Activated CD8-positive, alpha-beta memory T cell treated with anti-CD3 and anti-CD28 coated beads, Interleukin-2, amount 10 ng/mL, durations not matched to agents 7 days and 5 days (primary cell): ENCODE results near the gene PPIL1. TPM values are rescaled to one million over a fixed set of nuclear protein-coding genes. Genes with fewer than 3 reads are reported as not detected.
A peak's percentile ranks its signal among the peaks of the same experiment; 100 is the strongest.

Experiments used
- ATAC-seq: fragments of 150-1000 bp; cut with Tn5 transposase; one replicate; pipeline ENCODE4 v1.10.0; 2021; ENCODE audit warnings: moderate library complexity
- CTCF ChIA-PET: fragments of 350-600 bp; sonication (Branson Sonifier 250); formaldehyde crosslinking; loops from one replicate; lab custom pipeline; 2021; ENCODE audit warnings: antibody characterized with exemption; lab: Charles Lee
- DNase-seq: peaks from one replicate; pipeline ENCODE4 v3.0.0-alpha.2; 2020
- H3K27ac Mint-ChIP-seq: one replicate; pipeline ENCODE4 v1.8.0; 2021; ENCODE audit warnings: mild to moderate bottlenecking, mixed read lengths
- H3K27me3 Mint-ChIP-seq: one replicate; pipeline ENCODE4 v1.8.0; 2021; ENCODE audit warnings: mixed read lengths
- H3K36me3 Mint-ChIP-seq: one replicate; pipeline ENCODE4 v1.8.0; 2021; ENCODE audit warnings: mild to moderate bottlenecking, mixed read lengths
- H3K4me1 Mint-ChIP-seq: one replicate; pipeline ENCODE4 v1.8.0; 2021; ENCODE audit warnings: mixed read lengths
- H3K4me3 Mint-ChIP-seq: one replicate; pipeline ENCODE4 v1.8.0; 2021; ENCODE audit warnings: mild to moderate bottlenecking, moderate library complexity, mixed read lengths
- H3K9me3 Mint-ChIP-seq: one replicate; pipeline ENCODE4 v1.8.0; 2022; ENCODE audit warnings: low read depth, mixed read lengths
- total RNA-seq, 2 experiments: library from RNA; stranded (reverse); gene quantifications; one replicate each; pipeline ENCODE4 v1.2.3, GENCODE V29; 2021

The PPIL1 gene
- total RNA-seq, 2 experiments from 2014 or later = 30.8 to 39.9 TPM

GRCh38 chr6:36885461-36886401 lies 11.1 kb upstream of the PPIL1 start, which contains the start of gene C6orf89:
Gene C6orf89 (plus strand): TSS chr6:36885952. CDS start chr6:36899445, 13,493 bp downstream.
- Mint-ChIP-seq H3K4me3 (peak within 1 kb of the TSS; percentile 92), H3K27me3 (no peaks in the 10 kb centered on the region), H3K9me3 (no peaks in the 10 kb centered on the region), H3K27ac (peak within 1 kb of the TSS; percentile 91), H3K4me1 (peaks cover 40% of the 10 kb centered on the region), H3K36me3 (peaks cover 13% of the 10 kb centered on the region)
- peak; percentile 99 for ATAC-seq
- peak; percentile 99 for DNase-seq
- CTCF ChIA-PET = interaction anchor here (0.6 to 16.9 kb wide), 37 partner anchors 9 to 1042 kb away, joined by 3 to 269 read pairs (median 5); partner anchors contain the start of genes FGD2, MTCH1 and PPIL1

DNA sequence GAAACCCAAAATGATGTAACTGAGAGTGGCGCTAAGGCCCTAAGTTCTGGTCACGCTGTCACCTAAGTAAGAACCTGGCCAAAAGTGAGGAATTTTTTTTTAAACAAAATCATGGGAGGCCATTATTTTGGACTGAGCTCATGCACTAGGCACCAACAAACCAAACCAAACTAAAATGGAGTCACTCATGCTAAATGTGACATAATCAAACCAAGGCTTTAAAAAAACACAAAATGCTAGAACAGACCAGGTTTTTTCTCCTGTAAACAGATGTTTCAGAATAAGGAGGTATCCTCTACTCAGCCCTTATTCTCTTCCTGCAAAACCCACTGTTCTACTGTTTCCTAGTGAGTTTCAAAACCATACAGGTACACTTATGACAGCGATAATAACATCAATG lies 10.0 kb upstream of the PPIL1 start:
- no peak overlapping the region for H3K4me3 Mint-ChIP-seq
- CTCF ChIA-PET = interaction anchor here (0.9 to 16.9 kb wide), 21 partner anchors 10 to 326 kb away, joined by 3 to 269 read pairs (median 6); partner anchors contain the start of genes FGD2, MTCH1 and PPIL1
- no peaks in the 10 kb centered on the region for H3K9me3 Mint-ChIP-seq
- peaks cover 38% of the 10 kb centered on the region for H3K4me1 Mint-ChIP-seq
- H3K27me3 Mint-ChIP-seq = no peaks in the 10 kb centered on the region
- DNase-seq (no peak), ATAC-seq (no peak)
- H3K36me3 Mint-ChIP-seq = peaks cover 9% of the 10 kb centered on the region
- no peak overlapping the region for H3K27ac Mint-ChIP-seq

DNA sequence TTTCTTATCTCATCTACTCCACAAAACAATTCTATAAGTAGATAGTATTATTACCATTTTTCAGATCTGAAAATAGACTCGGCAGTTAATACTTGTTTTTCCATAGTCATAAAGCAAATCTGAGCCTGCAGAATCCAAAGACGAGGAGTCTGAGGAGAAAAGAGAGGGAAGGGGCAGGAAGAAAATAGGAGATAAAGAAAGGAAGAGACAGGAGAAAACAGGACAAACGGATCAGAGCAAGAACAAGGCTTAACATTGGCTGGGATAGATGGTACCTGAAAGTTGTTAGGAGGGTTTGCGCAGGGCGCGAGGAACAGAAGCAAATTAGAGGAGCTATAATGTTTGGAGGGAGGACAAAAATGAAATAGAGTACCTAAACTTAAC lies 639 bp upstream of the PPIL1 start:
- ATAC-seq = no peak
- CTCF ChIA-PET = interaction anchor here (0.6 to 16.9 kb wide), 18 partner anchors 10 to 335 kb away, joined by 3 to 269 read pairs (median 4); partner anchors contain the start of genes C6orf89 and MTCH1
- Mint-ChIP-seq H3K9me3 (no peaks in the 10 kb centered on the region), H3K36me3 (peaks cover 11% of the 10 kb centered on the region), H3K4me3 (peak overlapping the region; percentile 99), H3K4me1 (peaks cover 48% of the 10 kb centered on the region), H3K27ac (peak overlapping the region; percentile 100), H3K27me3 (peaks cover 2% of the 10 kb centered on the region)
- no peak for DNase-seq

GRCh38 chr6:36873612-36874442 lies 776 bp downstream of the PPIL1 start:
- peak overlapping the region; percentile 99 for H3K4me3 Mint-ChIP-seq
- ATAC-seq (no peak), DNase-seq (peak; percentile 58)
- peaks cover 58% of the 10 kb centered on the region for H3K4me1 Mint-ChIP-seq
- peaks cover 2% of the 10 kb centered on the region for H3K27me3 Mint-ChIP-seq
- peak overlapping the region; percentile 100 for H3K27ac Mint-ChIP-seq
- peaks cover 19% of the 10 kb centered on the region for H3K36me3 Mint-ChIP-seq
- H3K9me3 Mint-ChIP-seq = no peaks in the 10 kb centered on the region
- CTCF ChIA-PET = interaction anchor here (0.8 to 16.9 kb wide), 18 partner anchors 8 to 336 kb away, joined by 3 to 269 read pairs (median 5); partner anchors contain the start of genes C6orf89 and MTCH1

GRCh38 chr6:36873115-36873514 lies 1.5 kb downstream of the PPIL1 start:
- H3K9me3 Mint-ChIP-seq = no peaks in the 10 kb centered on the region
- peak overlapping the region; percentile 99 for H3K4me3 Mint-ChIP-seq
- H3K27me3 Mint-ChIP-seq = peaks cover 2% of the 10 kb centered on the region
- peaks cover 24% of the 10 kb centered on the region for H3K36me3 Mint-ChIP-seq
- CTCF ChIA-PET = interaction anchor here (0.8 to 16.9 kb wide), 13 partner anchors 7 to 336 kb away, joined by 3 to 269 read pairs (median 9); partner anchors contain the start of genes C6orf89 and MTCH1
- no peak for ATAC-seq
- H3K4me1 Mint-ChIP-seq = peaks cover 60% of the 10 kb centered on the region
- peak overlapping the region; percentile 100 for H3K27ac Mint-ChIP-seq
- no peak for DNase-seq

- CTCF ChIA-PET = interaction anchor here (1.0 to 16.9 kb wide), 8 partner anchors 14 to 339 kb away, joined by 3 to 269 read pairs (median 20); partner anchors contain the start of gene C6orf89
- Mint-ChIP-seq H3K4me1 (peaks cover 73% of the 10 kb centered on the region), H3K4me3 (no peak overlapping the region), H3K36me3 (peaks cover 35% of the 10 kb centered on the region), H3K9me3 (no peaks in the 10 kb centered on the region), H3K27ac (no peak overlapping the region), H3K27me3 (no peaks in the 10 kb centered on the region)
- DNase-seq (no peak), ATAC-seq (no peak)
These were observed 2.9 kb downstream of the PPIL1 start for GRCh38 chr6:36871686-36872085.

GRCh38 chr6:36867471-36868224 lies 7.0 kb downstream of the PPIL1 start:
- H3K27ac Mint-ChIP-seq = peak overlapping the region; percentile 9
- CTCF ChIA-PET = interaction anchor here (0.7 to 5.3 kb wide), 2 partner anchors 17 to 150 kb away, joined by 3 to 36 read pairs; no protein-coding TSS in a partner anchor
- ATAC-seq = no peak
- peaks cover 61% of the 10 kb centered on the region for H3K36me3 Mint-ChIP-seq
- H3K9me3 Mint-ChIP-seq = no peaks in the 10 kb centered on the region
- no peak overlapping the region for H3K4me3 Mint-ChIP-seq
- no peaks in the 10 kb centered on the region for H3K27me3 Mint-ChIP-seq
- peaks cover 78% of the 10 kb centered on the region for H3K4me1 Mint-ChIP-seq
- DNase-seq = no peak

DNA sequence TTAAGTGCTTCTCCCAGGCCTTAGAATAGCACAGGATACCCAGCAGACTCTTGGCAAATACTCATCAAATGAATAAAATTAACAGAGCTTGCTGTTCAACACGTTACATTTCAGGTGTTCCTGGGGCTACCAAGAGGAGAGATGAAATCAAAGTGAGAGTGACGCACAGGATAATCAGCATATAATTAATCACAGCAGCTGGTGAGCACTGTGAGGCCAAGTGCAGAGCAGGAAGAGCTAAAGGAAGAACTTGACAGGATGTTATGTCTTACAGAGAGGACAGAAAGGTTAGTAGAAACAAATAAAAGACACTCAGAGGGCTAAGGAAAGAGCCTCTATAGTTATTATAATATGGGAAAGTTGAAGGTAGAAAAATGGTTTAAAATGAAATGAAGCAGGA lies 8.8 kb downstream of the PPIL1 start:
- DNase-seq = no peak
- H3K27ac Mint-ChIP-seq = no peak overlapping the region
- no peak for ATAC-seq
- no peaks in the 10 kb centered on the region for H3K27me3 Mint-ChIP-seq
- H3K4me3 Mint-ChIP-seq = no peak overlapping the region
- peaks cover 68% of the 10 kb centered on the region for H3K4me1 Mint-ChIP-seq
- H3K36me3 Mint-ChIP-seq = peaks cover 65% of the 10 kb centered on the region
- CTCF ChIA-PET = interaction anchor here (1.3 to 5.3 kb wide), 3 partner anchors 9 to 20 kb away, joined by 3 to 36 read pairs (median 5); partner anchors contain the start of gene C6orf89
- no peaks in the 10 kb centered on the region for H3K9me3 Mint-ChIP-seq

- Mint-ChIP-seq H3K36me3 (peaks cover 61% of the 10 kb centered on the region), H3K4me1 (peaks cover 56% of the 10 kb centered on the region), H3K27me3 (no peaks in the 10 kb centered on the region), H3K9me3 (no peaks in the 10 kb centered on the region), H3K27ac (peak overlapping the region; percentile 8), H3K4me3 (no peak overlapping the region)
- DNase-seq = peak; percentile 38
- no peak for ATAC-seq
- CTCF ChIA-PET = interaction anchor here (1.0 to 5.3 kb wide), 7 partner anchors 10 to 154 kb away, joined by 3 to 36 read pairs (median 6); partner anchors contain the start of gene PPIL1
These were observed 10.7 kb downstream of the PPIL1 start for GRCh38 chr6:36863670-36864540.

- H3K9me3 Mint-ChIP-seq = no peaks in the 10 kb centered on the region
- DNase-seq (no peak), ATAC-seq (no peak)
- CTCF ChIA-PET = interaction anchor here (2.0 to 5.3 kb wide), 2 partner anchors 12 to 155 kb away, joined by 6 to 36 read pairs; no protein-coding TSS in a partner anchor
- peaks cover 56% of the 10 kb centered on the region for H3K4me1 Mint-ChIP-seq
- H3K36me3 Mint-ChIP-seq = peaks cover 56% of the 10 kb centered on the region
- H3K27ac Mint-ChIP-seq = no peak overlapping the region
- no peak overlapping the region for H3K4me3 Mint-ChIP-seq
- H3K27me3 Mint-ChIP-seq = no peaks in the 10 kb centered on the region
These were observed 11.7 kb downstream of the PPIL1 start for GRCh38 chr6:36862848-36863382.
